DMS79 (cell line): ENCODE data around the gene TDG.
"Not testable (repeated sequence)": the region's sequence is repeated elsewhere in the genome, so short reads cannot be mapped to it uniquely, and the experiment has no call there.

Experiments
- DNase-seq: peaks from one replicate; lab custom pipeline; 2025; lab: John Stamatoyannopoulos, UW

The TDG gene

DNA sequence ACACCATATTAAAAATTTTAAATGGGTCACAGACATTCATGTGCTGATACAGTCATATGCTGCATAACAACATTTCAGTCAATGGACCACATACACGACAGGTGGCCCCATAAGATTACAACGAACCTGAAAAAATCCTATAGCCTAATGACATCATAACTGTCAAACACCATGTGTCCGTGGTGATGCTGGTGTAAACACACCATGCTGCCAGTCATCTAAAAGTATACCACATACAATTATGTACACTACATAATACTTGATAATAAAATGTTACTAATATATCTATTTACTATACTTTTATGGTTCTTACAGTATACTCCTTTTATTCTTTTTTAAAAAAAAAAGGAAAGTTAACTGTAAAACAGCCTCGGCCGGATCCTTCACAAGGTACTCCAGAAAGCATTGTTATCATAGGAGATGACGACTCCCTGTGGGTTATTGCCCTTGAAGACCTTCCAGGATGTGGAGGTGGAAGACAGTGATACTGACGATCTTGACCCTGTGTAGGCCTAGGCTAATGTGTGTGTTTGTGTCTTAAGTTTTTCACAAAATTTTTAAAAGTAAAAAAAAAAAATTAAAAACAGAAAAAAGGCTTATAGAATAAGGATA is 5.0 kb upstream of the TDG start:
- no peak for DNase-seq

DNA sequence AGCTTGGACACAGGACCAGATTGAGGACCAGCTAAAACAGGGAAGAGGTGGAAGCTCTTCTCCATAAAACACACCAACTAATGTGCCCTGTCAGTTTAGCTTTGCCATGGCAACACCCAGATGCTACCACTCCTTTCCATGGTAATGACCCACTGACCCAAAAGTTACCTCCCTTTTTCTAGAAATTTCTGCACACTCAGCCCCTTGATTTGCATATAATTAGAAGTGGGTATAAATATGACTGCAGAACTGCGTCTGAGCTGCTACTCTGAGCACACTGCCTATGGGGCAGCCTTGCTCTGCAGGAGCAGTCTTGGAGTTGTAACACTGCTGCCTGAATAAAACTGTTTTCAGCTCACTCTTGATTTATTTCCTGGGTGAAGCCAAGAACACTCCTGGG is 3.2 kb upstream of the TDG start:
- DNase-seq, result no peak

DNA sequence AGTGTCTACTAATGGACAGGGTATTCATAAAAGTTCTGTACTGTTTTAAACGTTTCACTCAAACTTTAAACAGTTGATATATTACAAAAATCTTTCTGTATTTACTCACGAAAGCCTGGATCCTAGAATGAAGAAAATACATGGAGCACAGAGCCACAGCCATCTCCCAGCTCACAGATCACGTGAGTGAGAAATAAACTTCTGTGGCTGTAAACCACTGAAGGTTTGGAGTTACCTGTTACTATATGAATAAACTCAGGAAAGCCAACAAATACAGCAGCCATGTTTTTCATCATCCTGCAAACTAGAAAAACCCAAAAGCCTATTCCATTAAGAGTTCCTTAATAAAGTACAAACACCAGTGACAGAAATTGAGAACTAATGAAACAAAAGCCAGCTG is 867 bp upstream of the TDG start:
- no peak for DNase-seq

DNA sequence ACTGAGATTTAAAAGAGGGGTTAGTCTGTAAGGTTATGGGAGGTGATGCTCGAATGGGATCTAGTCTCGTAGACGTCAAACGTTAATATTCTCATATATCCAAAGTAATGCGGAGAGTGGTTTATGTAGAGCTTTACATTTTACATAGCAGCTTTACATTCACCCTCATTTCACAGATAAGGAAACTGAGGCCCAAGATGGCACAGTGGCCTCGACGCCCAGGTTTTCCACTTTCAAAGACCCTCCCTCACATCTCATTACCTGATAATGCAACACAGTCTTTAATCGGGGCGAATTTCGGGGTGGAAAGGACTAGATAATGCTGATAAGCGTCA is 450 bp upstream of the TDG start:
- no peak for DNase-seq

DNA sequence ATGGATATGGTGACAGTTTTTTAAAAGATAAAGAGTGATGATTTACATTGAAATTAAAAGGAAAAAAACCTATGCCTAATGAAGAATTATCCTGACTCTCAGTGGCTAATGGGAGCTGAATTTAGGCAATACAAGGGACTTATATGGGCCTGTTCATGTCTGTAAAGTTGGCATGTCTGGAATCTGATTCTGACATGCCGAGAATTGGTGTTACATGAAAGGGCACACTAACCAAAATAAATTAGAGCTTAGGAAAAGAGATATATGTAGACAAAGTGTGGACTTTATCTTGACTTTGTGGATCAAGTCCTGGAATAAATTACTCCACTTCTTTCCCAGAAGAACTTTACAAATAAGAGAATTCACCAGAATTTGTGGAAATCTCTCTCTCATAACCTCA is 1.1 kb downstream of the TDG start:
- DNase-seq, result no peak

DNA sequence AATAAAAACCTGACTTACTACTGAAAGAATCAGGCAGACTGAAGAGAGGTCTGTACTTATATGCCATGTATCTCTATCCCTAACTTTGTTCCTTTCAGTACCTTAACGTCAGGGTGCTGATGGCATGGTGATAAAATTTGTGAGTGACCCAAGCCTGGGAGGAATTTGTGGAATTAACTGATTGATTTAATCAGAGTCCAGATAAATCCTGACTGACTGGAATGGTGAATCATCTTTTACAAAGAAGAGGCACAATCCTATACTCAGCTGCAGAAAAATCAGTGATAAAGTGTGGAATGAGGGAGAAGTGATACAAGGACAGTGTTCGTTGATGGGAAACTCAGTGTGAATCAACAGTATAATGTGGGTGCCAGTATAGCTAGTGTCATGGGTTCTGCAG is 3.7 kb downstream of the TDG start:
- DNase-seq, result no peak

DNA sequence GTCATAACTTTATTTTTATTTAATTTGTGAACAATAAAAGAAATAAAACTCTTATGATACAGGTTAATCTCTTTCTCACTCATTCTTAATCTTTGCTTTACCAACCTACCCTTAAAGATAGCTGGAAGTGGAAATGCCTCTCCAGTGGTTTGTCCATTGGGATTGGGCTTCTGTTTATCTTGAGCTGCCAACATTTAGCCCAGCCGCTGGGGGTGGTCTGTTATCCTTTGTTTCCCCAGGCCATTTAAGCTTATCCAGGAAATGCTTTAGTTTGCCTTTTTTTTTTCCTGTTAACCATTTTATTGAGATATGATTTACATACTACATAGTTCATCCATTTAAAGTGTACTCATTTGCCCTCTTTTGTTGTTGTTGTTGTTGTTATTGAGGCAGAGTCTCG is 8.2 kb downstream of the TDG start:
- no peak for DNase-seq

DNA sequence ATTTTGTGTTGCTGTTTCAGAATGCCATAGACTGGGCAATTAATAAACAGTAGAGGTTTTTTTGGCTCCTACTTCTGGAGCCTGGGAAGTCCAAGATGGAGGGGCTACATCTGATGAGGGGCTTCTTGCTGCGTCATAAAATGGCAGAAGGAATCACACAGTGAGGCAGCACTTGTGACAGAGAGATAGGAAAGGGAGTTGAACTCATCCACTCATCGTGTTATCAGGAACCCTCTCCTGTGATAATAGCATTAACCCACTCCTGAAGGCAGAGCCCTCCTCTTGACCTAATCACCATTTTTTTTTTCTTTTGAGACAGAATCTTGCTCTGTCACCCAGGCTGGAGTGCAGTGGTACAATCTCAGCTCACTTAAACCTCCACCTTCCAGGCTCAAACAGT is 9.7 kb downstream of the TDG start:
- no peak for DNase-seq

DNA sequence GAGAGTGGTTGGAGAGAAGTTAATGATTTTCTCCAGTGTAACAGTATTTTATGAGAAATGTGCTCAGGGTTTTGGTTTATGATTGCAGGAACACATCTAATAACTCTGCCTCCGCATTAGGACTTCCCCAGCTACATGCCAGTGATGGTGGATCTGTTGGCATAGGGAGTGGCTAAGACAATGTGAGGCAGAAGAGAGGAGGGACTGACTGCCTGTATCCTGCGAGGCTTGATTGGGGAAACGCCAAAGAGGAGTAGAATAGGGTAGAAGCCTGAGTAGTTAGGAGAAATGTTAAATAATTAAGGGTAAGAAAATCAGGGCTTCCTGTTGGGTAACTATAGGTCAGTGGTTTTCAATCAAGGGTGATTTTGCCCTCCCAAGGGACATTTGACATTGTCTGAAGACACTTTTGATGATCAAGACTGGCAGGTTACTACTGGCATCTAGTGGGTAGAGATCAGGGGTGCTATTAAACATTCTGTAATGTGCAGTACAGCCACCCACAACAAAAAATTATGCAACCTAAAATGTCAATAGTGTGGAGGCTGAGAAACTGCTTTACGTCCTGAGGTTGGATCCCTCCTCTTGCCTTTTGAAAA is 12.8 kb downstream of the TDG start:
- DNase-seq, result no peak

DNA sequence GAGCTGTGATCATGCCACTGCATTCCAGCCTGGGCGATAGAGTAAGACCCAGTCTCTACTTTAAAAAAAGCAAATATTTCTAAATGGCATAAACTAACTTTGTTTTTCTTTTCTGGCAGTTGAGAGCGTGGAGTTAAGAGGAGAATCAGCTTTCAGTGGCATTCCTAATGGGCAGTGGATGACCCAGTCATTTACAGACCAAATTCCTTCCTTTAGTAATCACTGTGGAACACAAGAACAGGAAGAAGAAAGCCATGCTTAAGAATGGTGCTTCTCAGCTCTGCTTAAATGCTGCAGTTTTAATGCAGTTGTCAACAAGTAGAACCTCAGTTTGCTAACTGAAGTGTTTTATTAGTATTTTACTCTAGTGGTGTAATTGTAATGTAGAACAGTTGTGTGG is 21.2 kb downstream of the TDG start:
- DNase-seq, result no peak

DNA sequence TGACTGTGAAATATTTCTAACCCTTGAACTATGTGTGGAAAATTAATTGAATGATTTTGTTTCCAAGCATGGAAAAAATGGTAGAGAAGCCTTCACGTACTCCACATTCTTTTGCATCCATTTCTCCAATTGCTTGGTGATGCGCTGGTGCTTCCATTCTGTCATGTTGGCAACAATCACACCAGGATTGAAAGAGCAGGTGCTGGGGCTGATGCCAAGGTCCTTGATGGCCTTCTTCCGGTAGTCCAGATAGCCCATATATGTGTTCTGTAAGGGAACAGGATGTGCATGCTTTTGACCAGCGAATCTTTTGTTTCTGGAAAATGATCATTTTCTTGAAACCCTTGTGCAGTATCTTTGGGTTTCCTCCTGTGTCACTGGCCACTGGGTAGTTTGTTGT is 28.6 kb downstream of the TDG start:
- DNase-seq, result no peak

DNA sequence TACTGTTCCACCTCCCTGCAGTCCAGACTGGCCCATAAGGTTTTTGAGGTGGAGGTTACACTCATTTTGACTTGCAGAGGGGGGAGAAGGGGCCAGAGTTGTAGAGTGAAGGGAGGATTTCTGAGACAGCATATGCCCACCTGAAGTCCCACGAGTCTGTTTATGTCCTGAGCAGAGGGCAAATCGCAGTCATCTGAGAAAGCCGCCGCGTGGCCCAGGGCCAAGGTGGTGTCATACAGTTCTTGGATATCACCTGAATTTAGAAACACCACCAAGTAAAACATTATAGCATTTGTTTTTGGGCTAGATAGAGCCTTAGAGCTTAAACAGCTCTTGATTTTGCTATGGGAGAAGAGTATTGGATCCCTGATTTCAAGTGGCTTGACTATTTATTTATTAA is 30.9 kb downstream of the TDG start:
- no peak for DNase-seq

DNA sequence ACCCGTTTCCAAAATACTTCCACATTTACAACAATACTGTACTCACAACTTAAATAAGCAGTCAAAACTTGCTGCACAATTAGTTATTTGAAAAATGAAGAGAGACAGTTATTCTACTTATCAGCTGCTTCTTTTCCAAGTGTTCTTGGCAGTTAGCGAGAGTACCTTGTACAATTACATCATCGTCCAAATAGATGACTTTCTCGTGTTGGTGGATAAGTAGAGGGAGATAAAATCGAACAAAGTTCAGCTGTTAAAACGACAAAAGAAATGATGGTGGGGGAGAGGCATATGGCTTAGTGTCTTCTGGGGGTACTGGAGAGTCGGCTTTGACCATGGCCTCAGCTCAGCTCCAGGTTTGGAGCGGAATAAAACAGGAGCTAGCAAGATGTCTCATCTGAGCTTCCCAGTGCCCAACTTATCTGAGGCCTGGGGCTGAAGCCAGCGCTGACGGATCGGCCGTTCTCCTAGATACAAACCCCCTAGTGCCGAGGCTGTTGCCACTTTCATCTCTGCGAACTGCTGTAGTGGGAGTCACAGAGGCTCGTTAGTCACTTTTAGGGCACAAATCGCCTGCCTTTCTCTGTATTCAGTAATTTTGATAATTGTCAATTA is 31.7 kb downstream of the TDG start:
- DNase-seq, result no peak

DNA sequence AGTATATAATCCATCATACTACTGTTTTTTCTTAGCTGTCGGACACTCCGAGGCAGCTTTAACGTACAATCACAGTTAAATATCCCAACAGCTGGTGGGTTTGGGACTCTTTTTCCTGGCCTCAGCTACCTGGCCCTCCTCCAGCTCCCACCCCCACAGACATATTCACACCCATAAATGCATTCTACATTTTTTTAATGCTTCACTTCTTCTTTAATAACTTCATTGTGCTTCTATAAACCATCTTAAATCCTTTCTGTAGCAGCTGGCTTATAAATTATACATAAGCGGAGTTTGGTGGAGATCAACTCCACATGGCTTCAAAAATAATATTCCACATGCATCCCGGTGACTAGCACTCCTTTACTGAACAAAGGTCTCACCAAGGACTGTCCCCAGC is 33.3 kb downstream of the TDG start:
- DNase-seq, result no peak

DNA sequence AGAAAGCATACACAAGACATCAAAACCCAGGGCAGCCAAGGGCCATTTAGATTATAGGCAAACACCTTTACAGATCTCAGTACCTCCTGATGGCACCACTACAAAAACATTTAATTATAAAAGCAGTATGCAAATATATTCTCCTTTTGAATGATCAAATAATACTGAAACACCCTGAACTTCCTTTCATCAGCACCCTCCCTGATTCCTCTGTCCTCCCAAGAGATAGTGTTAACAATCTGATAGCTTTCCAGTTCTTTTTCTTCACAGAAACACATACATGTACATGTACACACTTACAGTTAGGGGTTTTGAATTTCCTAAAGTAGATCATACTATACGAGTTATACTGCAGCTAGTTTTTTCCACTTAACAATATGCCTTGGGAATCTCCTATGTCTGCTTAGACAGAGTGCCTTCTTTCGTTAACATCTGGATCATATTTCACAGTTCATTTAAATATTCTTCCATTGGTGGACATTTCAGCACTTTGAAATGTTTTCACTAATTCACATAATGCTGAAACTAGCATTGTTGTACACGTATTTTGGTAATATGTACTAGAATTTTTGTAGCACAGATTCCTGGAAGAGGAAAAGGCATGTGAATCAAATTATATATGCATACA is 35.2 kb downstream of the TDG start:
- DNase-seq, result no peak

DNA sequence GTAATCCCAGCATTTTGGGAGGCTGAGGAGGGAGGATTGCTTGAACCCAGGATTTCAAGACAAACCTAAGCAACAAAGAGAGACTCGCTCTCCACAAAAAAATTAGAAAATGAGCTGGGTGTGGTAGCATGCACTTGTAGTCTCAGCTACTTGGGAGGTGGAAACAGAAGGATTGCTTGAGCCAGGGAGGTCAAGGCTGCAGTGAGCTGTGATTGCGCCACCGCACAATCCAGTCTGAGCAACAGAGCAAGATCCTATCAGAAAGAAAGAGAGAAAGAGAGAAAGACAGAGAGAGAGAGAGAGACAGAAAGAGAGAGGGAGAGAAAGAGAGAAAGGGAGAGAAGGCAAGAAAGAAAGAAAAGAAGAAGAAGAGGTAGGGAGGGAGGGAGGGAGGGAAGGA is 37.0 kb downstream of the TDG start:
- no peak for DNase-seq

DNA sequence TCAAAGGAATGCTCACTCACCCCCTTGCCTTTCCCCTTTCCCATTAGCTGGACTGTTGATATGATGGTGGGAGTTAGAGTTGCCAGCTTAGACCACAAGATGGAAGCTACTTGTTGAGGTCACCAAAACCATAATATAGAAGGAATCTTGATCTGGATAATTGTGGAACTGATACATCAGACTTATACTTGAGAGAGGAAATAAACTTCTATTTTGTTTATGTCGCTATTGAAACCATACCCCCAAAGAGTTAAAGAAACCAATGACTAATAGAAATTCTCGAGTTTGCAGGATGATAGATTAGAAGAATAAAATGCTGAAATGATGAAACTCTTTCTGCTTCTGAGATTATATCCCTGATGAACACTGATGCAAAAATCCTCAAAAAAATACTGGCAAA is 37.9 kb downstream of the TDG start:
- DNase-seq, result no peak

DNA sequence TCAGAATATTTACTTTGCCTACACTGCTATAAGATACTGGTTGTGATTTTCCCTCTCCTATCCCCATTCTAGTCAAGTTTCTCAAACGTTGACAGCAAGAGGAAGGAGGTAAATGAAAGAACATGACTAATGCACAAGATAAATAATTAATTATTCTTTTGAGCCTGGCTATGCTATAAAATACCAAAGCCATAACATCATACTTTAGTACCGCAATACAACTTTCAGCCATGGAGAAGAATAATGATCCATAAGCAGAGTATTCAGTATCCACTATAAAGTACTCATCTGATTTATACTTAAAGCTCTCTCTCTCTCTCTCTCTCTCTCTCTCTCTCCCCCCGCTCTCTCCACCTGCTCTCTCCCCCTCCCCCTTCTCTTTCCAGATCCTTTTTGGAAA is 41.3 kb downstream of the TDG start:
- DNase-seq, result no peak

DNA sequence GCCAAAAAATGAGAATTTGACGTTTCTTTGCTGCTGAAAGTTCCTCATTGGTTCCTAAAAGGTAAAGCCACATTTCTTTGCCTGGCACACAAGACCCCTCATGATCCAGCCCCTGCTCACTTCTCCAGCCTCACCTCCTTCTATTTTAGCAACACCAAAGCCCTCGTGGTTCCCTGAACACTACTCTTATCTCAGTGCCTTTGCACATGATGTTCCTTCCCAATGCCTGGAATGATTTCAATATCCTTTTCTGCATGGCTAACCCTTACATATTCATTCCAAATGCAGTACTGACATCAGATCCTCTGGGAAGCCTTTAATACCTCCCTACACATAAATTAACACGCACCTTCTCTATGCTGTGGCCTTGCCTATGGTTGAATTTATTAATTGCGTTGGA is 44.4 kb downstream of the TDG start:
- DNase-seq, result no peak

DNA sequence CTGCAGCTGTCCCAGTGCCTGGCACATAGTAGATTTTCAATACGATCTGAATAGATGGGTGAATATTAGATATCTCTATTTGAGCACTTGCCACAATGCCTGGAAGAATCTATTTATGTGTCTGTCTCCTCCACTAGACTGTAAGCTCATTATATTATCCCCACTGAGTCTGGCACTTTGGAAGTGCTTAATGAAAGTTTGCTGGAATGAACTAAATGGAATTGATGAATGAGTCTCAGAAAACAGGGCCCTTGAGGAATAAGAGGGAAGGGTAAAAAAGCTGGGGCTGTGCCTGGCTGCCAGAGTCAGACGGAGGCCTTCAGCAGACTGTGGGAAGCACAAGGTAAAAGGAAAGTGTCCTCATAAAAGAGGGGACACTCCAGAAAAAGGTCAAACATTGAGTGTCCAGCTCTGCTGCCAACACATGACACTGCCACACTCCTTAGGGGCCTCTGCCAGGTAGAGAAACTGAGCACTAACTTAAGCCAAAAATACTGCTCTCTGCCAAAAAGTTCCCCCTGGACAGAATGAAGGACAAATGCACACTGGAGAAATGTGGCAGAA is 45.0 kb downstream of the TDG start:
- DNase-seq, result no peak

DNA sequence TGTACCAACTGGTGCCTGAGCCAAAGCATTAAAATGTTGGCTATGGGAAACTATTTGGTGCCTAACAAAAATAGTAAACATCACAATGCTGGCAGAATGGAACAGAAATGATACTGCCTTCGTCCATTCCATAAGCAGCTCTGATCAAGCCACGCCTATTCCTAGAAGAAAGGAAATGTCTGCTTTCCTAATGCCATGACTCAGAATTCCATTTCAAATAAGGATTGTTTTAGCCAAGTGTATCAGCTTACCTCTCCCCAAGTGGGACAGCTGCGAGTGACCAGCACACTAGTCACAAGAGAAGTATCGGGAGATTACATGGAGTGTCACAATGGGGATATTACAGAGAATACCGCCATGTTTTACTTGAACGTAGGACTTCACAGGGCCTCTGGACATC is 45.6 kb downstream of the TDG start:
- DNase-seq, result no peak

DNA sequence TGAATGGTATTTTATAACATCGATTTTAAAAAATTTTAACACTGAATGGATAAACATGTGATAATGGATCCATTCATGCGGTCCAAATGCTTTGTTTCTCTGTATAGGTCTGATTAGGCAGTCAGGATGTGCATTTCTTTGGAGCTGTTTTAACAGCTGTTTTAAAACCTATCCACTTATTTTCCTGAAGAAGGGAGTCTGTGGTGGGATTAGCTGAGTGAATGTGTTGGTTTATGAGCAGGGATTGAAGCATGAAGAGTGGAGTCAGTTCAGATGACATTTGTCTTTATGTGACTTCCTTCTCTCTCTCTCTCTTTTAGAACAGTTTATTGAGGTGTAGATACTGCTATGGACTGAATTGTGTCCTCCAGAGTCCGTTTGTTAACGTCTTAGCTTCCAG is 46.7 kb downstream of the TDG start:
- no peak for DNase-seq

DNA sequence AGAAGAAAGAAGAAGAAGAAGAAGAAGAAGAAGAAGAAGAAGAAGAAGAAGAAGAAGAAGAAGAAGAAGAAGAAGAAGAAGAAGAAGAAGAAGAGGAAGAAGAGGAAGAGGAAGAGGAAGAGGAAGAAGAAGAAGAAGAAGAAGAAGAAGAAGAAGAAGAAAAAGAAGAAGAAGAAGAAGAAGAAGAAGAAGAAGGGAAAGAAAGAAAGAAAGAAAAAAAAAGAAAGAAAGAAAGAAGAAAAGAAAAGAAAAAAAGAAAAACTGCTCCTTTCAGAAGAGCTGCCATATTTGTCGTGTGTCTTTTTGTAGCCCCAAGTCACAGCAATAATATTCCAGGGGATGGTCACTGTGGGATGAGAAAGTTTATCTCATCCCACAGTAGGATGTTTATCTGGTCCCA is 56.2 kb downstream of the TDG start:
- not testable (repeated sequence) for DNase-seq

DNA sequence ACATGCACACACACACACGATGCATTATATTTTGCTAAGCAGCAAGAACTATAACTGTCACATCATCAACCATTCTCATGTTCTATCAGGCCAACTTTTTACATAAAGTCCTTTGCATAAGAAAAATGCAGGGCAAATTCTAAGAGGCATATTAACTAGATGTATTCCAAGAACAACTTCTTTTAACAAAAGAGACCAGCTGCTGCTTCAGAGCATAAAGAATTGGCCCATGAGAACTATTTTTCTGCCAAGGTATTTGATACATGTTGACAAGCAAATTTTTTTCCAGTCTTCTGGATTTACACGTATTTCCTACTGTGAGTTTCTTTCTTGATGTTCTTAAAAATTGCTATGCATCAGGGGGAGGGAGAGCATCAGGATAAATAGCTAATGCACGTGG is 57.1 kb downstream of the TDG start:
- DNase-seq, result no peak
